ENCODE measurements around the gene FGF18.

Gene FGF18

DNA sequence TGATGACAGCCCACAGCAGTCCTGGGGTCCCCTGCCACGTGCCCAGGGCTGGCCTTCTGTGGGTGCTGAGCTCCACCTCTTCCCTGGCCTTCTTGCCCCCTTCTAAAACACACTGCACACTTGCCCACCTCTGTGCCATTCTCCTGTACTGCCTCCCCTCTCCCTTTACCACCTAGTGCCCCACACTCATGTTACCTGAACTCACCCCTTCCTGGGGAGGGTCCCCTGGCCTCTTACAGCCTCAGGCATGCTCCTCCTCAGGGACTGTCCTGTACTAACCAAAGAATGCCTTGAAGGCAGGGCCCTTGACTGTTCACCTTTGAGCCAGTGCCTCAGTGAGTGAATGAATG lies 60.3 kb downstream of the FGF18 start:
- Histone ChIP-seq H3K4me1 (ENCODE audit: low read depth, poor library complexity, severe bottlenecking) (no peaks in the 10 kb centered on the region), H3K4me2 (no peak overlapping the region), H3K4me3 (IDR thresholded peaks at IDR 0.05; ENCODE audit: insufficient read depth, low read depth, low read length) (no peak overlapping the region), H3K9ac (no peak overlapping the region), H4K20me1 (ENCODE audit: insufficient read depth) (no peaks in the 10 kb centered on the region), H3K79me2 (ENCODE audit: insufficient read depth, low read depth) (no peaks in the 10 kb centered on the region), H3K27me3 (ENCODE audit: insufficient read depth, low read depth) (no peaks in the 10 kb centered on the region), H3K27ac (no peak overlapping the region), H3K36me3 (ENCODE audit: insufficient read depth) (no peaks in the 10 kb centered on the region), H2AFZ (ENCODE audit: low read depth) (no peak overlapping the region)
- no peak for TF ChIP-seq CTCF (conservative IDR thresholded peaks at IDR 0.05; ENCODE audit: low read depth, low read length)

- Histone ChIP-seq H3K4me1 (ENCODE audit: low read depth, poor library complexity, severe bottlenecking) (no peaks in the 10 kb centered on the region), H3K4me3 (IDR thresholded peaks at IDR 0.05; ENCODE audit: insufficient read depth, low read depth, low read length) (no peak overlapping the region), H3K27ac (no peak overlapping the region), H2AFZ (ENCODE audit: low read depth) (no peak overlapping the region), H3K4me2 (no peak overlapping the region), H3K79me2 (ENCODE audit: insufficient read depth, low read depth) (no peaks in the 10 kb centered on the region), H4K20me1 (ENCODE audit: insufficient read depth) (no peaks in the 10 kb centered on the region), H3K27me3 (ENCODE audit: insufficient read depth, low read depth) (no peaks in the 10 kb centered on the region), H3K36me3 (ENCODE audit: insufficient read depth) (no peaks in the 10 kb centered on the region), H3K9ac (no peak overlapping the region)
- TF ChIP-seq CTCF (conservative IDR thresholded peaks at IDR 0.05; ENCODE audit: low read depth, low read length), result no peak
These were observed 60.8 kb downstream of the FGF18 start for GRCh38 chr5:171480239-171480638.

- H3K4me1 ChIP-seq (ENCODE audit: low read depth, poor library complexity, severe bottlenecking), result no peaks in the 10 kb centered on the region
- H3K79me2 ChIP-seq (ENCODE audit: insufficient read depth, low read depth), result no peaks in the 10 kb centered on the region
- H3K36me3 ChIP-seq (ENCODE audit: insufficient read depth), result no peaks in the 10 kb centered on the region
- H3K4me2 ChIP-seq, result no peak overlapping the region
- no peaks in the 10 kb centered on the region for H3K27me3 ChIP-seq (ENCODE audit: insufficient read depth, low read depth)
- TF ChIP-seq CTCF (conservative IDR thresholded peaks at IDR 0.05; ENCODE audit: low read depth, low read length), result no peak
- no peak overlapping the region for H3K9ac ChIP-seq
- no peak overlapping the region for H2AFZ ChIP-seq (ENCODE audit: low read depth)
- no peaks in the 10 kb centered on the region for H4K20me1 ChIP-seq (ENCODE audit: insufficient read depth)
- H3K4me3 ChIP-seq (IDR thresholded peaks at IDR 0.05; ENCODE audit: insufficient read depth, low read depth, low read length), result no peak overlapping the region
- H3K27ac ChIP-seq, result no peak overlapping the region
These were observed 62.4 kb downstream of the FGF18 start for GRCh38 chr5:171481571-171482433.

DNA sequence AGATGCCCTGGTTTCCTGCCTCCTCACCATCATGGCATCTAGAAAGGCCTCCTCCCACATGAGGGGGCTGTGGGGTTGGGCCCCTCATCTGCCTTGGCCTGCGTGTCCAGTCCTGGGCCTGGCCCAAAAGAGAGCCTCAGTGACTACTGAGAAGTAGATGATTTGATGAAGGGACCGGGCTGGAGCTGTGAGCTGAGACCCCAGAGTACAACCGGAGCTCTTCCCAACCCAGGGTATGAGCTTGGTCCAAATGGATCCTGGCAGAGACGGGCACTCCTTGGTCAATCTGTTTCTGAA lies 62.9 kb downstream of the FGF18 start:
- Histone ChIP-seq H3K4me2 (no peak overlapping the region), H3K9ac (no peak overlapping the region), H4K20me1 (ENCODE audit: insufficient read depth) (no peaks in the 10 kb centered on the region), H3K4me3 (IDR thresholded peaks at IDR 0.05; ENCODE audit: insufficient read depth, low read depth, low read length) (no peak overlapping the region), H2AFZ (ENCODE audit: low read depth) (no peak overlapping the region), H3K27me3 (ENCODE audit: insufficient read depth, low read depth) (no peaks in the 10 kb centered on the region), H3K79me2 (ENCODE audit: insufficient read depth, low read depth) (no peaks in the 10 kb centered on the region), H3K4me1 (ENCODE audit: low read depth, poor library complexity, severe bottlenecking) (no peaks in the 10 kb centered on the region), H3K36me3 (ENCODE audit: insufficient read depth) (no peaks in the 10 kb centered on the region), H3K27ac (no peak overlapping the region)
- TF ChIP-seq CTCF (conservative IDR thresholded peaks at IDR 0.05; ENCODE audit: low read depth, low read length), result no peak

Data from KMS-11 (cell line).